HEK293 (cell line): ENCODE measurements around the gene KCTD11.

Source experiments
- CTCF ChIA-PET: fragments of 350-600 bp; formaldehyde crosslinking; extraction: SDS; loops from one replicate; lab custom pipeline; 2021; ENCODE audit warnings: antibody characterized with exemption; lab: Yijun Ruan, JAX
- POLR2A ChIA-PET: fragments of 300-600 bp; formaldehyde crosslinking; extraction: SDS; loops from one replicate; lab custom pipeline; 2020; ENCODE audit warnings: antibody characterized with exemption, inconsistent platforms; lab: Yijun Ruan, JAX
- H3K27ac ChIP-seq: fragments of 200-500 bp; sonication (Bioruptor generic); 2 replicates; pipeline ENCODE4 v1.5.1; 2014; ENCODE audit warnings: low read depth, low read length, control low read depth, inconsistent platforms; ENCODE audit errors: extremely low read depth
- H3K36me3 ChIP-seq, 2 experiments: fragments of 200-500 bp in 1 of 2; sonication (Bioruptor generic) in 1 of 2; 1 replicate in 1 of 2; 2 replicates in 1 of 2; pipeline ENCODE4 v1.5.1; 2014 to 2017; ENCODE audit warnings: inconsistent platforms in 2 of 2, low read length in 2 of 2; ENCODE audit not compliant: control insufficient read depth in 2 of 2, insufficient read depth in 1 of 2
- H3K4me1 ChIP-seq: fragments of 200-500 bp; sonication (Bioruptor generic); 2 replicates; pipeline ENCODE4 v1.5.1; 2014; ENCODE audit warnings: mild to moderate bottlenecking, low read length, inconsistent platforms; ENCODE audit not compliant: control insufficient read depth, insufficient read depth
- H3K4me3 ChIP-seq: 2 replicates; pipeline ENCODE4 v1.5.1; 2011; ENCODE audit warnings: low read depth, mild to moderate bottlenecking, control low read depth, low read length, moderate library complexity
- H3K9me3 ChIP-seq: fragments of 200-500 bp; sonication (Bioruptor generic); 2 replicates; pipeline ENCODE4 v1.5.1; 2014; ENCODE audit warnings: low read depth, low read length, inconsistent platforms; ENCODE audit not compliant: control insufficient read depth, insufficient read depth
- GLI4 ChIP-seq: fragments of 450-650 bp; formaldehyde crosslinking; IDR thresholded peaks from 2 replicates; pipeline ENCODE4 v1.5.1; 2016; ENCODE audit warnings: missing biosample characterization, missing genetic modification characterization
- KLF8 ChIP-seq: fragments of 450-650 bp; formaldehyde crosslinking; IDR thresholded peaks from 2 replicates; pipeline ENCODE4 v1.5.1; 2016; ENCODE audit warnings: missing biosample characterization, missing genetic modification characterization
- KLF9 ChIP-seq: fragments of 450-650 bp; formaldehyde crosslinking; IDR thresholded peaks from 2 replicates; pipeline ENCODE4 v1.5.1; 2016; ENCODE audit warnings: missing biosample characterization, missing genetic modification characterization, low read depth
- MEIS1 ChIP-seq: sonication (generic); formaldehyde crosslinking; IDR thresholded peaks from 2 replicates; pipeline ENCODE4 v1.8.1; 2022; ENCODE audit warnings: missing genetic modification reagents, mild to moderate bottlenecking, borderline replicate concordance
- ZBTB17 ChIP-seq: fragments of 450-650 bp; formaldehyde crosslinking; IDR thresholded peaks from 2 replicates; pipeline ENCODE4 v1.5.1; 2016; ENCODE audit warnings: missing biosample characterization, missing genetic modification characterization
- ZBTB20 ChIP-seq: fragments of 450-650 bp; formaldehyde crosslinking; IDR thresholded peaks from 2 replicates; pipeline ENCODE4 v1.5.1; 2016; ENCODE audit warnings: missing biosample characterization, missing genetic modification characterization
- ZNF133 ChIP-seq: fragments of 450-650 bp; formaldehyde crosslinking; IDR thresholded peaks from 2 replicates; pipeline ENCODE4 v1.5.1; 2016; ENCODE audit warnings: missing biosample characterization, missing genetic modification characterization
- ZNF157 ChIP-seq: fragments of 450-650 bp; formaldehyde crosslinking; IDR thresholded peaks from 2 replicates; pipeline ENCODE4 v1.5.1; 2016; ENCODE audit warnings: missing biosample characterization, missing genetic modification characterization
- ZNF169 ChIP-seq: fragments of 450-650 bp; formaldehyde crosslinking; IDR thresholded peaks from 2 replicates; pipeline ENCODE4 v1.5.1; 2016; ENCODE audit warnings: missing biosample characterization, missing genetic modification characterization
- ZNF19 ChIP-seq: fragments of 450-650 bp; formaldehyde crosslinking; IDR thresholded peaks from 2 replicates; pipeline ENCODE4; 2016; ENCODE audit warnings: missing biosample characterization, missing genetic modification characterization, low read depth
- ZNF211 ChIP-seq: fragments of 450-650 bp; formaldehyde crosslinking; IDR thresholded peaks from 2 replicates; pipeline ENCODE4 v1.5.1; 2016; ENCODE audit warnings: low read depth, missing biosample characterization, missing genetic modification characterization
- ZNF302 ChIP-seq: fragments of 450-650 bp; formaldehyde crosslinking; IDR thresholded peaks from 2 replicates; pipeline ENCODE4 v1.5.1; 2016; ENCODE audit warnings: missing biosample characterization, missing genetic modification characterization, low read depth
- ZNF341 ChIP-seq: fragments of 450-650 bp; formaldehyde crosslinking; IDR thresholded peaks from 2 replicates; pipeline ENCODE4; 2016; ENCODE audit warnings: low read depth, missing biosample characterization, missing genetic modification characterization
- ZNF354C ChIP-seq: fragments of 450-650 bp; formaldehyde crosslinking; IDR thresholded peaks from 2 replicates; pipeline ENCODE4 v1.5.1; 2016; ENCODE audit warnings: missing biosample characterization, missing genetic modification characterization, low read depth, borderline replicate concordance
- ZNF404 ChIP-seq: fragments of 450-650 bp; formaldehyde crosslinking; IDR thresholded peaks from 2 replicates; pipeline ENCODE4 v1.5.1; 2017; ENCODE audit warnings: missing biosample characterization, missing genetic modification characterization
- ZNF433 ChIP-seq: fragments of 450-650 bp; formaldehyde crosslinking; IDR thresholded peaks from 2 replicates; pipeline ENCODE4 v1.5.1; 2016; ENCODE audit warnings: missing biosample characterization, missing genetic modification characterization, low read depth
- ZNF600 ChIP-seq: fragments of 450-650 bp; formaldehyde crosslinking; IDR thresholded peaks from 2 replicates; pipeline ENCODE4 v1.5.1; 2016; ENCODE audit warnings: missing biosample characterization, missing genetic modification characterization
- ZNF624 ChIP-seq: fragments of 450-650 bp; formaldehyde crosslinking; IDR thresholded peaks from 2 replicates; pipeline ENCODE4 v1.5.1; 2017; ENCODE audit warnings: missing biosample characterization, missing genetic modification characterization
- ZNF792 ChIP-seq: fragments of 450-650 bp; formaldehyde crosslinking; IDR thresholded peaks from 2 replicates; pipeline ENCODE4 v1.5.1; 2016; ENCODE audit warnings: missing biosample characterization, missing genetic modification characterization
- ZNF843 ChIP-seq: fragments of 450-650 bp; formaldehyde crosslinking; IDR thresholded peaks from 2 replicates; pipeline ENCODE4 v1.5.1; 2016; ENCODE audit warnings: missing biosample characterization, missing genetic modification characterization
- ZSCAN30 ChIP-seq: fragments of 450-650 bp; IDR thresholded peaks from 2 replicates; pipeline ENCODE4 v1.5.1; 2018; ENCODE audit warnings: missing biosample characterization, mild to moderate bottlenecking, missing genetic modification characterization, moderate library complexity
- TF ChIP-seq, protein P1 (sequence below): fragments of 450-650 bp; formaldehyde crosslinking; IDR thresholded peaks from 2 replicates; pipeline ENCODE4 v1.5.1; 2016; ENCODE audit warnings: missing biosample characterization, missing genetic modification characterization
- TF ChIP-seq, protein P2 (sequence below): fragments of 450-650 bp; formaldehyde crosslinking; IDR thresholded peaks from 2 replicates; pipeline ENCODE4 v1.5.1; 2016; ENCODE audit warnings: missing biosample characterization, missing genetic modification characterization
- TF ChIP-seq, protein P3 (sequence below): fragments of 450-650 bp; formaldehyde crosslinking; IDR thresholded peaks from 2 replicates; pipeline ENCODE4 v1.5.1; 2016; ENCODE audit warnings: missing biosample characterization, missing genetic modification characterization
- TF ChIP-seq, protein P4 (sequence below): fragments of 450-650 bp; formaldehyde crosslinking; IDR thresholded peaks from 2 replicates; pipeline ENCODE4 v1.5.1; 2016; ENCODE audit warnings: missing biosample characterization, missing genetic modification characterization

Gene KCTD11

DNA sequence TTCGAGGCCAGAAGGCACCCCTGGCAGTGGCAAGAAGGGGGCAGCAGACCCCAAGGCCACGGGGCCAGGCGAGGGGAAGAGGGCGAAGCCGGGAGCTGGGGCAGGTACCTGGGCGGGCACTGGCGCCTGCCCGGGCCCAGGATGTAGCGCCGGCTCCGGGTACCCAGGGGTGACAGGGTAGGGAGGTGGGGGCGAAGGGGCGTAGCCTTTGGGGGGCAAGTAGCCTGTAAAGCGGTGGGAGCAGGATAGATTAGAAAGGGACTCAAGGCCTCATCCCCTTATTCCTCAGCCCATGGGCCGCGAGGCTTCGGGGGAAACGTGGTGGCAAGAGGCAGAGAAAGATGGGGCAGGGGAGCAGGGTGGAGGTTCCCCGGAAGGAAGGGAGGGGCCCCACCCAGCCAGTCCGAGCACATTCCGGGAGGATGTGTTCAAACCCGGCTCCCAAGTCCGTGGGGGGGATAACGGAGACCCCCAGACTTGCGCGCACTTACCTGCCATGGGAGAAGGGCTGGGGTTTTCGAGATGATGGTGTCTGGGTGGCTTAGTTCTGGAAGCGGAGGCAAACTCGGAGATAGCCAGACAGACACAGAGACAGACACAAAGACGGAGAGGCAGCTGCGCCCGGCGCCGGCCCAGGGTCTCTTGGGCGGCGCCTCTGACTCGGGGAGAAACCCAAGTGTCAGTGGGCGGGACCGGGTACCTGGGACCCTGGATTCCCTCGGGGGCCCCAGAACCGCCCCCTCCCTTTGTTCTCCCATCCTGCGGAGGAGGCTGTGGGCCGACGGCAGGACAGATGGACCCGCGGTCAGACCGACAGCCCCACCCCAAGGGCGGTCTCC lies 41.9 kb downstream of the KCTD11 start (continued):
- TF ChIP-seq, protein P1, sequence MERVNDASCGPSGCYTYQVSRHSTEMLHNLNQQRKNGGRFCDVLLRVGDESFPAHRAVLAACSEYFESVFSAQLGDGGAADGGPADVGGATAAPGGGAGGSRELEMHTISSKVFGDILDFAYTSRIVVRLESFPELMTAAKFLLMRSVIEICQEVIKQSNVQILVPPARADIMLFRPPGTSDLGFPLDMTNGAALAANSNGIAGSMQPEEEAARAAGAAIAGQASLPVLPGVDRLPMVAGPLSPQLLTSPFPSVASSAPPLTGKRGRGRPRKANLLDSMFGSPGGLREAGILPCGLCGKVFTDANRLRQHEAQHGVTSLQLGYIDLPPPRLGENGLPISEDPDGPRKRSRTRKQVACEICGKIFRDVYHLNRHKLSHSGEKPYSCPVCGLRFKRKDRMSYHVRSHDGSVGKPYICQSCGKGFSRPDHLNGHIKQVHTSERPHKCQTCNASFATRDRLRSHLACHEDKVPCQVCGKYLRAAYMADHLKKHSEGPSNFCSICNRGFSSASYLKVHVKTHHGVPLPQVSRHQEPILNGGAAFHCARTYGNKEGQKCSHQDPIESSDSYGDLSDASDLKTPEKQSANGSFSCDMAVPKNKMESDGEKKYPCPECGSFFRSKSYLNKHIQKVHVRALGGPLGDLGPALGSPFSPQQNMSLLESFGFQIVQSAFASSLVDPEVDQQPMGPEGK (tag by site-specific recombination): peak; percentile 89
- no peak for TF ChIP-seq ZNF19
- no peak for TF ChIP-seq ZNF133 (tag by site-specific recombination)
- TF ChIP-seq ZNF624: no peak
- TF ChIP-seq, protein P2, sequence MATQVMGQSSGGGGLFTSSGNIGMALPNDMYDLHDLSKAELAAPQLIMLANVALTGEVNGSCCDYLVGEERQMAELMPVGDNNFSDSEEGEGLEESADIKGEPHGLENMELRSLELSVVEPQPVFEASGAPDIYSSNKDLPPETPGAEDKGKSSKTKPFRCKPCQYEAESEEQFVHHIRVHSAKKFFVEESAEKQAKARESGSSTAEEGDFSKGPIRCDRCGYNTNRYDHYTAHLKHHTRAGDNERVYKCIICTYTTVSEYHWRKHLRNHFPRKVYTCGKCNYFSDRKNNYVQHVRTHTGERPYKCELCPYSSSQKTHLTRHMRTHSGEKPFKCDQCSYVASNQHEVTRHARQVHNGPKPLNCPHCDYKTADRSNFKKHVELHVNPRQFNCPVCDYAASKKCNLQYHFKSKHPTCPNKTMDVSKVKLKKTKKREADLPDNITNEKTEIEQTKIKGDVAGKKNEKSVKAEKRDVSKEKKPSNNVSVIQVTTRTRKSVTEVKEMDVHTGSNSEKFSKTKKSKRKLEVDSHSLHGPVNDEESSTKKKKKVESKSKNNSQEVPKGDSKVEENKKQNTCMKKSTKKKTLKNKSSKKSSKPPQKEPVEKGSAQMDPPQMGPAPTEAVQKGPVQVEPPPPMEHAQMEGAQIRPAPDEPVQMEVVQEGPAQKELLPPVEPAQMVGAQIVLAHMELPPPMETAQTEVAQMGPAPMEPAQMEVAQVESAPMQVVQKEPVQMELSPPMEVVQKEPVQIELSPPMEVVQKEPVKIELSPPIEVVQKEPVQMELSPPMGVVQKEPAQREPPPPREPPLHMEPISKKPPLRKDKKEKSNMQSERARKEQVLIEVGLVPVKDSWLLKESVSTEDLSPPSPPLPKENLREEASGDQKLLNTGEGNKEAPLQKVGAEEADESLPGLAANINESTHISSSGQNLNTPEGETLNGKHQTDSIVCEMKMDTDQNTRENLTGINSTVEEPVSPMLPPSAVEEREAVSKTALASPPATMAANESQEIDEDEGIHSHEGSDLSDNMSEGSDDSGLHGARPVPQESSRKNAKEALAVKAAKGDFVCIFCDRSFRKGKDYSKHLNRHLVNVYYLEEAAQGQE: no peak
- TF ChIP-seq, protein P3, sequence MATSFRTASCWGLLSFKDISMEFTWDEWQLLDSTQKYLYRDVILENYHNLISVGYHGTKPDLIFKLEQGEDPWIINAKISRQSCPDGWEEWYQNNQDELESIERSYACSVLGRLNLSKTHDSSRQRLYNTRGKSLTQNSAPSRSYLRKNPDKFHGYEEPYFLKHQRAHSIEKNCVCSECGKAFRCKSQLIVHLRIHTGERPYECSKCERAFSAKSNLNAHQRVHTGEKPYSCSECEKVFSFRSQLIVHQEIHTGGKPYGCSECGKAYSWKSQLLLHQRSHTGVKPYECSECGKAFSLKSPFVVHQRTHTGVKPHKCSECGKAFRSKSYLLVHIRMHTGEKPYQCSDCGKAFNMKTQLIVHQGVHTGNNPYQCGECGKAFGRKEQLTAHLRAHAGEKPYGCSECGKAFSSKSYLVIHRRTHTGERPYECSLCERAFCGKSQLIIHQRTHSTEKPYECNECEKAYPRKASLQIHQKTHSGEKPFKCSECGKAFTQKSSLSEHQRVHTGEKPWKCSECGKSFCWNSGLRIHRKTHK (tag by site-specific recombination): no peak

DNA sequence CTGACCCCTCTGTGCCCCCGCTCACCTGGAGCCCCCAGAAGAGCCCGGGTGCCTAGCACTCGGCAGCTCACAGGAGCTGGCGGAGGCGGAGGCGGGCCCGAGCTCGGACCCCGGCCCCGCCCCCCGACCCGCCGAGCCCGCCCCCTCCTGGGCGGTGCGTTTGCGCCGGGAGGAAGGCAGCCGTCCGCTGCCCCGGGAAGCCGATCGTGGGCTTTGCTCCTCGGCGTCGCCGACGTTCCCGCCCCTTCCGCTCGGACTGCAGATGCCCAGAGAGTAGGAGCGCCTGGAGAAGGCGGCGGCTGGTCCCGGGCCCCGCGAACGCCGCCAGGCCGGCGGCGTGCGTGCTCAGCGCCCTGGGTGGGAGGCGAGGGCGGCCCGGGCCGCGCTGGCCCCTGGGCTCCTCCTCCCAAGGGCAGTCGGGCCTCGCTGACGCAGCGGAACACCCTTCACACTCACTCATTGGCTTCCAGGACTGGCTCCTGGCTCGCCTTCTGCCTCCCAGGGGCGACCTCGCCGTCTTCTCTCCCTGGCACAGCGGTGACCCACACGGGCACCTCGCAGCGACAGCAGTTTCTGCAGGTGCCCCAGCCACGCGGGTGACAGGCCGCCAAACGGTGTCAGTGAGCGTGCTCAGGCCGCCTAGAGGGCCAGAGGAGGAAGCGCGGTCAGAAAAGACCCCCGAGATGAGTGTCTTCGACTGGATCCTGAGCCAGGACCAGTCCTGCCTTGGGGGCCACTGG lies 42.7 kb downstream of the KCTD11 start, which contains the start of gene PLSCR3:
Gene PLSCR3 (minus strand): TSS at position 74 of the 740 bp plus-strand sequence. CDS start 415 bp downstream, outside the sequence.
- CTCF ChIA-PET: interaction anchor here (0.6 to 2.0 kb wide), 3 partner anchors 9 to 166 kb away, joined by 3 to 4 read pairs (median 3); partner anchors contain the start of gene TMEM256
- TF ChIP-seq ZNF354C (tag by site-specific recombination): no peak
- TF ChIP-seq, protein P4, sequence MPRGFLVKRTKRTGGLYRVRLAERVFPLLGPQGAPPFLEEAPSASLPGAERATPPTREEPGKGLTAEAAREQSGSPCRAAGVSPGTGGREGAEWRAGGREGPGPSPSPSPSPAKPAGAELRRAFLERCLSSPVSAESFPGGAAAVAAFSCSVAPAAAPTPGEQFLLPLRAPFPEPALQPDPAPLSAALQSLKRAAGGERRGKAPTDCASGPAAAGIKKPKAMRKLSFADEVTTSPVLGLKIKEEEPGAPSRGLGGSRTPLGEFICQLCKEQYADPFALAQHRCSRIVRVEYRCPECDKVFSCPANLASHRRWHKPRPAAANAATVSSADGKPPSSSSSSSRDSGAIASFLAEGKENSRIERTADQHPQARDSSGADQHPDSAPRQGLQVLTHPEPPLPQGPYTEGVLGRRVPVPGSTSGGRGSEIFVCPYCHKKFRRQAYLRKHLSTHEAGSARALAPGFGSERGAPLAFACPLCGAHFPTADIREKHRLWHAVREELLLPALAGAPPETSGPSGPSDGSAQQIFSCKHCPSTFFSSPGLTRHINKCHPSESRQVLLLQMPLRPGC (tag by site-specific recombination): no peak; the same call in 1 of the 2 replicates
- TF ChIP-seq ZNF341 (tag by site-specific recombination): no peak
- TF ChIP-seq ZNF169 (tag by site-specific recombination): no peak
- no peak for TF ChIP-seq ZNF792 (tag by site-specific recombination)
- no peak for TF ChIP-seq ZNF433 (tag by site-specific recombination)
- 0 out of 2 replicates have a peak, but pooled peaks have one; percentile 15 for TF ChIP-seq ZNF600 (tag by site-specific recombination)
- no peak for TF ChIP-seq MEIS1 (CRISPR knock-in tag)
- 0 out of 2 replicates have a peak, but pooled peaks have one; percentile 23 for TF ChIP-seq ZSCAN30 (tag by site-specific recombination)
- no peak for TF ChIP-seq ZNF211
- TF ChIP-seq ZNF404: no peak
- no peak for TF ChIP-seq ZNF302 (tag by site-specific recombination)
- 0 out of 2 replicates have a peak, but pooled peaks have one; percentile 4 for TF ChIP-seq KLF8 (tag by site-specific recombination)
- peak; percentile 32; the same call in 1 of the 2 replicates for TF ChIP-seq ZBTB17
- no peak for TF ChIP-seq ZNF19
- TF ChIP-seq ZNF157 (tag by site-specific recombination): no peak
- peak; percentile 66 for TF ChIP-seq KLF9 (tag by site-specific recombination)
- TF ChIP-seq ZBTB20: peak; percentile 38; the same call in 1 of the 2 replicates
- no peak for TF ChIP-seq ZNF843
- no peak for TF ChIP-seq GLI4 (tag by site-specific recombination)

More for the DNA sequence above, 42.7 kb downstream of the KCTD11 start, which contains the start of gene PLSCR3:
- H3K36me3 ChIP-seq: peaks cover 0 to 26% of the 10 kb centered on the region in 2 experiments; a peak in 1 of 3 replicates
- H3K27ac ChIP-seq: peak within 1 kb of the TSS; percentile 89
- POLR2A ChIA-PET: interaction anchor here (0.6 to 3.4 kb wide), 15 partner anchors 9 to 257 kb away, joined by 3 to 67 read pairs (median 4); partner anchors contain the start of genes NEURL4, TMEM102, TMEM256 and TMEM95
- peaks cover 3% of the 10 kb centered on the region for H3K4me1 ChIP-seq
- H3K9me3 ChIP-seq: no peaks in the 10 kb centered on the region
- H3K4me3 ChIP-seq: peak within 1 kb of the TSS; percentile 69
